Upper lobe of right lung (tissue), 1 donor: ENCODE results near the gene EMC1. TPM values are rescaled to one million over a fixed set of nuclear protein-coding genes. Genes with fewer than 3 reads are reported as not detected.
A peak's percentile ranks its signal among the peaks of the same experiment; 100 is the strongest.
"Not testable (repeated sequence)": the region's sequence is repeated elsewhere in the genome, so short reads cannot be mapped to it uniquely, and the experiment has no call there.

Experiments used
- ATAC-seq: fragments of 200-7000 bp; cut with Tn5 transposase; one replicate; pipeline ENCODE4 v1.9.1; 2020; ENCODE audit warnings: mild to moderate bottlenecking, moderate library complexity
- DNase-seq: peaks from one replicate; pipeline ENCODE4 v3.0.0-alpha.2; 2020
- H3K27ac ChIP-seq: fragments of 200-600 bp; one replicate; pipeline ENCODE4 v1.8.0; 2022
- H3K27me3 ChIP-seq: fragments of 200-600 bp; one replicate; pipeline ENCODE4 v1.8.0; 2022; ENCODE audit warnings: mild to moderate bottlenecking
- H3K36me3 ChIP-seq: fragments of 200-600 bp; one replicate; pipeline ENCODE4 v1.8.0; 2022
- H3K4me1 ChIP-seq: fragments of 200-600 bp; one replicate; pipeline ENCODE4 v1.8.0; 2022
- H3K4me3 ChIP-seq: fragments of 200-600 bp; one replicate; pipeline ENCODE4 v1.8.0; 2022; ENCODE audit warnings: mild to moderate bottlenecking
- H3K9me3 ChIP-seq: fragments of 200-600 bp; one replicate; pipeline ENCODE4 v1.8.0; 2022
- CTCF ChIP-seq: fragments of 200-600 bp; IDR thresholded peaks from one replicate; pipeline ENCODE4 v1.8.0; 2022; ENCODE audit warnings: antibody characterized with exemption
- intact Hi-C: fragments of 100-400 bp; cut with DNase I; formaldehyde crosslinking; loops from one replicate; pipeline ENCODE4 v1.11.0; 2022
- total RNA-seq: library from RNA; stranded (reverse); fragmentation: NEBNext Ultra II Directional; extraction: Animal tissue kit (Norgen Biotek cat#: 25700); gene quantifications from one replicate; pipeline ENCODE4 v1.2.1, GENCODE V29; 2021
- donor health status: DM: no; HTN: yes; CAD: no; lungs with severe emphysema.

The EMC1 gene
- total RNA-seq, 1 donor from 2014 or later: 38.7 TPM

DNA sequence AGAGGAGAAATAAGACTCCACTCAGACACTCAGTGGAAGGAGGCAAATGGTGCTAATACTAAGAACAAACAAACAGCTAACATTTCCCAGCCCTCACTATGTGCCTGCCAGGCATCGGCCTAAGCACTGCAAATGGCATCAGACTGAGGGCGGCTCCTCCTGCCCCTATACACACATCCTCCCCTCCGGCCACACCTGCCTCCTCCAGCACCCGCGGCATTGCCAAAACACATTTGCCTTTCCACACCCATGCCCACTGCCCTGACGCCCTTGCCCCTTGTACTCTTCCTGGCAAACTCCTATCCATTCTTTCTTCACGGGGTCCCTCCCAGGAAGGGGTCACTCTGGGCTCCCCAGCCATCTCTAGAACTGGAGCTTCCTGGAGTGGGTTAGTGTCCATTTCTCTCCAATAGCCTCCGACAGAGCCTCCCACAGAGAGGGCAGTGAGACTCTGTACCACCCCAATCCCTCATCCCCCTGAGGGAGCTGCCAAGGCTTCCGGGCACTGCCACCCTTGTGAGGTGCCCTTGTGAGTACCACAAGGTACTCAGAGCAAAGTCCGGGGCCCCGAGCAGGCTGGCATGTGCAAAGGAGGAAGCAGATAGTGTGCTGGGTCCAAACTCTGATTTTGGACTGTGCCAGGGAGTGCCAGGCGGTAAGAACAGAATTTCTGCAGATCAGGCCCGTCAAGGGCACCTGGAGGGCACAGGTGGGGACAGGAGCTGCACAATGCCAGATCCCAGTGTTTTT is 36.3 kb upstream of the EMC1 start:
- no peak for ATAC-seq
- Histone ChIP-seq H3K4me1 (peaks cover 6% of the 10 kb centered on the region), H3K4me3 (no peak overlapping the region), H3K27ac (no peak overlapping the region), H3K27me3 (no peaks in the 10 kb centered on the region), H3K9me3 (no peaks in the 10 kb centered on the region), H3K36me3 (no peaks in the 10 kb centered on the region)
- intact Hi-C loops: no loop called here
- TF ChIP-seq CTCF: no peak
- DNase-seq: no peak

DNA sequence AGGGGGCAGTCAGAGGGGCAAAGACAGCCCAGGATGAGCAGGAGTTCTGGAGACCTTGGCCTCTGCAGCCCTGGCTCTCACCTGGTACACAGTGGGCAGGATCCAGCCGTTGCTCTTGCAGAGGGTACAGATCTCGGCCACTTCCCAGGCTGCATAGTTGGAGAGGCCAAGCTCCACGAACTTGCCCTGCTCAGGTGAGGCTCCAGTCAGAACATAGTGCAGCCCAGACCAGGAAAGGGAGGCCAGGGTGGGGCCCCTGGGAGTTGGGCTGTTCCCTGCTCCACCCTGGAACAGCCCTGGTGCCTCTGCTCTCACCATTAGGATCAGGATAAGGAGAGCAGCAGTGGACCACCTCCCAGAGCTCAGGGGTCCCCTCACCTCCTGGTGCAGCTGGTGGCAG is 34.5 kb upstream of the EMC1 start:
- intact Hi-C loops, DNase-seq, H3K4me3 ChIP-seq, H3K9me3 ChIP-seq, H3K27ac ChIP-seq, H3K36me3 ChIP-seq, H3K27me3 ChIP-seq, H3K4me1 ChIP-seq, ATAC-seq: not testable (repeated sequence)

DNA sequence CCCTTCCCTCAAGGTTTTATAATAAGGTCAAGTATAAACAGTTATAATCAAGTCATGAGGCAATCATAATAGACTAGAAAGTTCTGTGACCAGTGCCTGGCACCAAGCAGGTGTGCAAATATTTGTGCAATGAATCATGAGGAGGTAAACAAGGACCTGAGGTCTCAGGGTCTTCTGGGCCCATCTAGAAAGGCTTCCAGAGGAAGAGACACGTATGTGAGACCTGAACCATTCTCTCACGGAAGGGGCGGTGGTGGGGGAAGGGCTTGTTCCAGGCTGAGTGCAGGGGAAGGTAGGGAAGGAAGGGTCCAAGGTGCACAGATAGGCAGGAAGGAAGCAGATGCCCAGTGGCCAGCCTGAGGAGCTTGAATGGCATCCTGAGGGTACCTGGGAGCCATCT is 34.0 kb upstream of the EMC1 start:
- DNase-seq, H3K27ac ChIP-seq, H3K4me1 ChIP-seq, H3K4me3 ChIP-seq, intact Hi-C loops, H3K9me3 ChIP-seq, H3K36me3 ChIP-seq, ATAC-seq, H3K27me3 ChIP-seq: not testable (repeated sequence)

DNA sequence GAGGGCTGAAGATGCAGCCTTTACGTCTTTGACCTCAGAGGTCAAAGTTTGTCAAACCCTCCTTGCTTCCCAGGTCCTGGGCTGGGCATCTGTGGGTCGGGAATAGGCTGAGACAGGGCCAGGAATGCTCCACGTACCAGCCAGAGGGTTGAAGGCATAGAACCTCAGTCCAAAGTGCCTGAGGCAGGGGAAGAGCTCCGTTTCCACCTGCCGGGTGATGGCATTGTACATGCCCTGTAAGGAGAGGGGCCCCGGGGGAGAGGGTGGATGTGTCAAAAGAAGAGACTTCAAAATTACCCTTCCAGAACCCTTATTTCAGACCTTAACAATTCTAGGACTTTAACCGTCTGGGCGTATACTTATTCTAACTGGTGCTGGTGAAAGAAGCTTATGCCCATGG is 33.6 kb upstream of the EMC1 start:
- intact Hi-C loops: no loop called here

DNA sequence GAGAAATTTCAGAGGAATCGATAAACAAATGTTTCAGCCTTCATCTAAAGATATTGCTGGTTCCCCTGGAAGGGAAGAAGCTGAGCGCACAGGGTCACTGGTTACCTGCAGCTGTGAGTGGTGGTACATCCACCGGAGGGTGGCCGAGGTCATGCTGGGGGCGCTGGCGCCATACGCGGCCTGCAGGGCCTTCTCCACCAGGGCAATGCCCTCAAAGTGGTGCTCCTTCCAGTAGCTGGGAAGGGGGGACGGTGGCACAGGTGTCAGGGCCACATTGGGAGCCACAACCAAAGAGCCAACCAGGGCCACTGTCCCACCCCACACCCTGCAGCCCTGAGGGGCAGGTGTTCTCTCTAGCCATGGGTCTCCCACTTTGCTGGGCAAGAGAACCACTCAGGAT is 32.6 kb upstream of the EMC1 start:
- intact Hi-C loops: no loop called here
- Histone ChIP-seq H3K27me3 (no peaks in the 10 kb centered on the region), H3K27ac (no peak overlapping the region), H3K4me3 (no peak overlapping the region), H3K9me3 (no peaks in the 10 kb centered on the region), H3K4me1 (no peaks in the 10 kb centered on the region), H3K36me3 (no peaks in the 10 kb centered on the region)
- no peak for TF ChIP-seq CTCF
- no peak for ATAC-seq
- no peak for DNase-seq

More for the DNA sequence above, 33.6 kb upstream of the EMC1 start:
- no peaks in the 10 kb centered on the region for H3K36me3 ChIP-seq
- DNase-seq: no peak
- H3K4me1 ChIP-seq: peaks cover 6% of the 10 kb centered on the region
- H3K27ac ChIP-seq: no peak overlapping the region
- H3K9me3 ChIP-seq: no peaks in the 10 kb centered on the region
- H3K4me3 ChIP-seq: no peak overlapping the region
- H3K27me3 ChIP-seq: no peaks in the 10 kb centered on the region
- no peak for ATAC-seq
- TF ChIP-seq CTCF: no peak

DNA sequence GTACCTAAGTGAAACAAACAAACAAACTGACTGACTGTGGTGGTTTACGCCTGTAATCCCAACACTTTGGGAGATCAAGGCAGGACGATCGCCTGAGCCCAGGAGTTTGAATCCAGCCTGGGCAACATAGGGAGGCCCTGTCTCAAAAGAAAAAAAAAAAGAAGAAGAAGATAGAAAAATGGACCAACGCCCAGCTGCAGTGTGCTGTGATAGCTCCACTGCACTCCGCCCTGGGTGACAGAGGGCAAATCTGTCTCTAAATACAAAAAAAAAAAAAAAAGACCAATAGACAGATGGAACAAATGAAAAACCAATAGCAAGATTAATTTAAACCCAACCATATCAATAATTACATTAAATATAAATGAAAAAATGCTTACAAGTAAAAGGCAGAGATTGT is 23.3 kb upstream of the EMC1 start:
- H3K4me1 ChIP-seq: no peaks in the 10 kb centered on the region
- no peak overlapping the region for H3K27ac ChIP-seq
- no peak for TF ChIP-seq CTCF
- DNase-seq (no peak), ATAC-seq (no peak)
- H3K9me3 ChIP-seq: no peaks in the 10 kb centered on the region
- no peak overlapping the region for H3K4me3 ChIP-seq
- H3K27me3 ChIP-seq: no peaks in the 10 kb centered on the region
- intact Hi-C loops: no loop called here
- H3K36me3 ChIP-seq: no peaks in the 10 kb centered on the region

GRCh38 chr1:19273844-19274531 is 22.7 kb upstream of the EMC1 start:
- H3K9me3 ChIP-seq, intact Hi-C loops, H3K4me3 ChIP-seq, H3K4me1 ChIP-seq, H3K36me3 ChIP-seq, H3K27me3 ChIP-seq, H3K27ac ChIP-seq: not testable (repeated sequence)
- DNase-seq (peak; percentile 69), ATAC-seq (peak; percentile 80)
